Aorta (tissue), 5 donors: Measurements from ENCODE around the gene SCYGR3. TPM values are rescaled to one million over a fixed set of nuclear protein-coding genes. Genes with fewer than 3 reads are reported as not detected.

Source experiments
- ATAC-seq: fragments of 200-7000 bp; cut with Tn5 transposase; one replicate; pipeline ENCODE4 v1.9.1; 2022; ENCODE audit warnings: moderate library complexity; ENCODE audit not compliant: low FRiP score
- DNase-seq, 2 donors: peaks; one replicate each; pipeline ENCODE4 v3.0.0-alpha.2; 2020
- H3K27ac ChIP-seq, 2 donors: one replicate each; pipeline ENCODE4 v1.5.1; 2013; ENCODE audit warnings: low read length in 2 of 2, mild to moderate bottlenecking in 2 of 2, moderate library complexity in 2 of 2, control low read depth in 1 of 2, inconsistent platforms in 1 of 2, low read depth in 1 of 2
- H3K27me3 ChIP-seq, 2 donors: one replicate each; pipeline ENCODE4 v1.6.1; 2013; ENCODE audit warnings: control low read depth in 1 of 2, low read length in 1 of 2, mild to moderate bottlenecking in 1 of 2, moderate library complexity in 1 of 2; ENCODE audit not compliant: insufficient read depth in 2 of 2, control insufficient read depth in 1 of 2
- H3K36me3 ChIP-seq, 2 donors: one replicate each; pipeline ENCODE4 v1.6.1; 2013; ENCODE audit warnings: control low read depth in 1 of 2, low read length in 1 of 2, mild to moderate bottlenecking in 1 of 2; ENCODE audit not compliant: insufficient read depth in 2 of 2, control insufficient read depth in 1 of 2
- H3K4me1 ChIP-seq, 2 donors: one replicate each; pipeline ENCODE4 v1.6.1; 2013; ENCODE audit warnings: low read length in 2 of 2, control low read depth in 1 of 2, mild to moderate bottlenecking in 1 of 2, moderate library complexity in 1 of 2; ENCODE audit not compliant: insufficient read depth in 2 of 2, control insufficient read depth in 1 of 2
- H3K4me3 ChIP-seq, 2 donors: one replicate each; pipeline ENCODE4 v1.5.1; 2013; ENCODE audit warnings: low read length in 2 of 2, control low read depth in 1 of 2, mild to moderate bottlenecking in 1 of 2
- H3K9me3 ChIP-seq: one replicate; pipeline ENCODE4 v1.6.1; 2013; ENCODE audit warnings: mild to moderate bottlenecking, low read length; ENCODE audit not compliant: control insufficient read depth
- WGBS, 2 donors: extraction: QIAGEN DNeasy Blood & Tissue Kit; methylation state at CpG; one replicate each; pipeline ENCODE4 v1.1.7; 2013; 5-methylcytosine and 5-hydroxymethylcytosine counted together
- intact Hi-C, 2 donors: fragments of 100-400 bp; cut with DNase I; formaldehyde crosslinking; loops; one replicate each; pipeline versions ENCODE4 v1.14.2 to v1.15.0; 2022
- long read RNA-seq, 2 donors: library from polyadenylated mRNA; unstranded; transcript quantifications; one replicate each; pipeline ENCODE4 v2.0.0, GENCODE V29; 2020 to 2021
- polyA plus RNA-seq, 2 donors: library from polyadenylated mRNA; stranded (reverse); fragments of 200-250 nt; gene quantifications; one replicate each; pipeline ENCODE4 v1.2.3, GENCODE V29; 2013
- total RNA-seq, 2 donors: library from RNA; stranded (reverse); fragmentation: NEBNext Ultra II Directional; extraction: Animal tissue kit (Norgen Biotek cat#: 25700); gene quantifications; one replicate each; pipeline ENCODE4 v1.2.1, GENCODE V29; 2021
- donor health status: healthy with polysubstance abuse.
- donor health status: Bipolar disorder and iron deficiency.
- donor health status: DM: no; HTN: no; CAD: no.
- donor health status: DM: no; HTN: no; CAD: no.
- donor health status: DM: yes; HTN: yes; CAD: no.

The SCYGR3 gene, protein sequence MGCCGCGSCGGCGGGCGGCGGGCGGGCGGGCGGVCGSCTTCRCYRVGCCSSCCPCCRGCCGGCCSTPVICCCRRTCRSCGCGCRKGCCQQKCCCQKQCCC
- total RNA-seq: not detected
- polyA plus RNA-seq: not detected
- long read RNA-seq, donor 1: 0 reads
- long read RNA-seq, donor 2: 0 reads

- WGBS, 2 donors: 98 to 100% methylated on average over 1 to 4 of the region's 4 CpGs
- intact Hi-C loops: no loop called here
- Histone ChIP-seq H3K27ac (no peak within 1 kb of the TSS), H3K9me3 (no peaks in the 10 kb centered on the region), H3K27me3 (no peaks in the 10 kb centered on the region), H3K36me3 (no peaks in the 10 kb centered on the region), H3K4me1 (no peaks in the 10 kb centered on the region), H3K4me3 (no peak within 1 kb of the TSS)
- no peak for ATAC-seq
- no peak for DNase-seq
Measured at GRCh38 chr2:227614740-227615139, at the start of gene SCYGR3. Gene SCYGR3 (minus strand): TSS chr2:227614840. CDS start chr2:227614840, 0 bp downstream.

DNA sequence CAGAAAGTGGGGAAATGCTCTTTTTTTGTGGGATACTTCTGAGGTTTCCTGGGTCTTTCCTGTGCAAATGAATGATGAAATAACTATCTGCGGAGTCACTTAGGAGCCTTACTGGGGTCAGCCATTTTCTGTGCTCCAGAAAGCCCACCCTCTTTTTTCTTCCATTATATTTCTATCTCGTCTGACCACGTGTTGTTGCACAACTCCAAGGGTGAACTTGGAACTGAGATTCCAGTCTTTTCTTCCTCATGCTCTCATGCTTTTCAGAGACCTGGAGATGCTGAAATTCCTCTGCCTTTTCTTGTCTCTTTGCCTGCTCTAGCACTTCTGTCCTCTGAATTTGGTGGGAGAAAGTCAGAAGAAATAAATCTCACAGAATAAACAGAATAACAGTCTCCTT is 47.2 kb upstream of the SCYGR3 start:
- Histone ChIP-seq H3K4me1 (no peaks in the 10 kb centered on the region), H3K36me3 (no peaks in the 10 kb centered on the region), H3K27ac (no peak overlapping the region), H3K4me3 (no peak overlapping the region), H3K27me3 (peaks cover 0 to 1% of the 10 kb centered on the region in 2 donors), H3K9me3 (no peaks in the 10 kb centered on the region)
- DNase-seq: no peak
- ATAC-seq: no peak
- intact Hi-C loops: loop anchor here in 1 of 2 donors (5.0 to 10.0 kb wide), 2 partner anchors 225 to 257 kb away; no protein-coding TSS in a partner anchor
- WGBS, 2 donors: 40 to 50% methylated on average over 3 of the region's 3 CpGs

DNA sequence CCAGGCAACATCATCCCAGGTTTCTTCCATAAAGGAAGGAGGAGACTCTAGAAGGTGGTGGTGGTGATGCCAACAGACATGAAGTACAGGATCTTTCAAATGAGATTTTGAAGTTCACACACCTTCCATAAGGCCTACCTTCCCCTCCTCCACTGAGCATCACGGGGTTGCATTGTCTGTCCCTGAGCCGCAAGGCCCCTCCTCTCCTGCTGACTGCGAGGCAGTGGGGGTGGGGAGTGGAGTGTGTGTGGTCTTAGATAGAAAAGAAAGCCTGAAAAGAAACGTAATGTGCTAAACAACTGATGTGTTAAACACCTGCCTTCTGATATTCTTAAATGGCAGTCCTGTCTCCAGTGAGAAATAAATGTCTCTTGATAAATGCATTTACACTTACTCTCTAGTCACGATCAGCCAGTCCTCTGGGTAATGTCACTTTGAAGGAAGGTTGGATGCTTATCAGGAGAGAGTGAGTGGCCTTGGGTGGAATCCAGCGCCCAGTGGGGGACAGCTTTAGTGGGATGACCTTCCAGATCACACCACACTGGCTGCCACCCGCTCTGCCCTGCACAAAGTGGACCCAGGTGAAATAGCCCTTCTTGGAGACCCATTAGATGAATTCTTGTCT is 46.5 kb upstream of the SCYGR3 start:
- H3K27ac ChIP-seq: no peak overlapping the region
- no peak for ATAC-seq
- intact Hi-C loops: loop anchor here in 1 of 2 donors (5.0 to 10.0 kb wide), 2 partner anchors 226 to 256 kb away; no protein-coding TSS in a partner anchor
- peaks cover 0 to 1% of the 10 kb centered on the region in 2 donors for H3K27me3 ChIP-seq
- DNase-seq: no peak
- H3K4me3 ChIP-seq: no peak overlapping the region
- H3K9me3 ChIP-seq: no peaks in the 10 kb centered on the region
- H3K36me3 ChIP-seq: no peaks in the 10 kb centered on the region
- H3K4me1 ChIP-seq: no peaks in the 10 kb centered on the region
- WGBS, 2 donors: 48 to 53% methylated on average over 7 of the region's 7 CpGs

- Histone ChIP-seq H3K4me1 (no peaks in the 10 kb centered on the region), H3K27ac (no peak overlapping the region), H3K9me3 (no peaks in the 10 kb centered on the region), H3K4me3 (no peak overlapping the region), H3K27me3 (no peaks in the 10 kb centered on the region), H3K36me3 (no peaks in the 10 kb centered on the region)
- no peak for DNase-seq
- no peak for ATAC-seq
- WGBS, 2 donors: 23 to 27% methylated on average over 8 of the region's 8 CpGs
- intact Hi-C loops: loop anchor here in 1 of 2 donors (5.0 kb wide), 1 partner anchor 110 kb away; no protein-coding TSS in a partner anchor
Measured at GRCh38 chr2:227657199-227657845, 42.7 kb upstream of the SCYGR3 start.

GRCh38 chr2:227655454-227655853 is 40.8 kb upstream of the SCYGR3 start:
- no peaks in the 10 kb centered on the region for H3K4me1 ChIP-seq
- no peaks in the 10 kb centered on the region for H3K36me3 ChIP-seq
- WGBS, 2 donors: 21 to 25% methylated on average over 1 of the region's 1 CpG
- ATAC-seq (peak; percentile 87), DNase-seq (no peak)
- no peak overlapping the region for H3K27ac ChIP-seq
- no peaks in the 10 kb centered on the region for H3K27me3 ChIP-seq
- intact Hi-C loops: loop anchor here in 1 of 2 donors (5.0 kb wide), 1 partner anchor 112 kb away; no protein-coding TSS in a partner anchor
- no peak overlapping the region for H3K4me3 ChIP-seq
- no peaks in the 10 kb centered on the region for H3K9me3 ChIP-seq

DNA sequence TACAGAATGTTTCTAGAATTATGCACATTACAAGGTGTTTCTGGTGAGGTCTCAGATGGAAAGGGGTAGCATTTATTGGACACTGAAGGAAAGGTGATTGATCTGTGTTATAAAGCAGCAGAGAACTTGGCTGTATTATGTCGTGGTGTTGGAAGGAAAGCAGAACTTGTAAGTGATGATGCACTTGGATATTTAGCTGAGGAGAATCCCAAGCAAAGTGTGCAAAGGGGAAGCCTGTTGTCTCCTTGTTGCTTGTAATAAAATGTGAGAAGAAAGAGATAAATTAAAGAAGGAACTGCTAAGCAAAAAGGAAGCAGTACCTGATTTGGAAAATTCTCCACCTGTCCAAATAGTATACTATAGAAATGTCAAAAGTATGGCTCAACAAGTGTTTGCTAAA is 39.8 kb upstream of the SCYGR3 start:
- no peaks in the 10 kb centered on the region for H3K36me3 ChIP-seq
- H3K4me3 ChIP-seq: no peak overlapping the region
- intact Hi-C loops: no loop called here
- H3K27ac ChIP-seq: no peak overlapping the region
- no peaks in the 10 kb centered on the region for H3K27me3 ChIP-seq
- no peak for DNase-seq
- H3K9me3 ChIP-seq: no peaks in the 10 kb centered on the region
- no peaks in the 10 kb centered on the region for H3K4me1 ChIP-seq
- 79 to 82% methylated on average over 1 of the region's 1 CpG for WGBS, 2 donors
- ATAC-seq: no peak

DNA sequence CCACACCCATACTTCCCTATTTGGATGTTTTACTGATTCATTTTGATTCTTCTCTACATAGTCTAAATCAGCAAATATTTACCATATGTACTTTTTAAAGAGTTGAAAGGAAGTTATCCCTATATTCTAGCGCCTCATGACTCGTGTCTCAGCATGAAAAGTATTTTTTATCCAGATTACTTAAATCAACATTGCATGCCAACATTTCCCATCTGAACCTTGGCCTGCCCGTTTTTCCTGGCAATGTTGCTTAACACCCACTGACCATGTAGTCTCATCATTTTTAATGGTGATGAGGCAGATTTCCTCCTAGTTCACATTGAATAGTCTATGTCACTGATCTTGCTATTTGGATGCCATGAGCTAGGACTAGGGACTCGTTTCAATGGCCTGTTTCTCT is 38.8 kb upstream of the SCYGR3 start:
- no peaks in the 10 kb centered on the region for H3K27me3 ChIP-seq
- no peaks in the 10 kb centered on the region for H3K4me1 ChIP-seq
- H3K4me3 ChIP-seq: no peak overlapping the region
- H3K9me3 ChIP-seq: no peaks in the 10 kb centered on the region
- DNase-seq (no peak), ATAC-seq (no peak)
- no peaks in the 10 kb centered on the region for H3K36me3 ChIP-seq
- no peak overlapping the region for H3K27ac ChIP-seq
- intact Hi-C loops: no loop called here
- 19 to 38% methylated on average over 4 of the region's 4 CpGs for WGBS, 2 donors

DNA sequence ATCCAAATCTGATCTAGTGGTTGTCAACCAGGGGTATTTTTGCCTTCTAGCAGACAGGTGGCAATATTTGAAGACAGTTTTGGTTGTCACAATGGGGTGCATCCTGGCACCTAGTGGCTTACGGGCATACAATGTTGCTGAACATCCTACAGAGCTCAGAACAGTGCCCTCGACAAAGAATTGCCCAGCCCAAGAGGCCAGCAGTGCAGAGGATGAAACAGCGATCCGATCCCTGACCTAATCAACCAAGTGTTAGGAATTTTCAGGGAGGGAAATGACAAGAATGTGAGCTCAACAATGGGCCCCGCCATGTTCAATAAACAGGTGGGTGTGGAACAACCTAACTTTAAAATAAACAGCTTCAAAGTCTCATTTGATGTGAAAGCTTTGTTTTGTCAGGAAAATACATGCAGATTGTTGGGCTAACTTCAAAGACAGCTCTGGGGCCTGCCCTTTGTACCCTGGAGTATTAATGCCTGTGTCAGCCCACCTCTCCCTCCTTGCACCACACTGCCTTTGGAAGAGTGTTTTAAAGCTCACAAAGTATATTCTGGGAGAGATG is 29.4 kb upstream of the SCYGR3 start:
- ATAC-seq (no peak), DNase-seq (no peak)
- Histone ChIP-seq H3K27ac (no peak overlapping the region), H3K4me1 (no peaks in the 10 kb centered on the region), H3K9me3 (no peaks in the 10 kb centered on the region), H3K36me3 (no peaks in the 10 kb centered on the region), H3K27me3 (no peaks in the 10 kb centered on the region), H3K4me3 (no peak overlapping the region)
- intact Hi-C loops: no loop called here
- WGBS, 2 donors: 73 to 85% methylated on average over 5 of the region's 5 CpGs
